Liver (tissue), 9 donors: ENCODE measurements around the gene DHX57. TPM values are rescaled to one million over a fixed set of nuclear protein-coding genes. Genes with fewer than 3 reads are reported as not detected.
"Not testable (repeated sequence)": the region's sequence is repeated elsewhere in the genome, so short reads cannot be mapped to it uniquely, and the experiment has no call there.

ENCODE experiments used
- DNase-seq: peaks from one replicate; pipeline ENCODE4 v3.0.0-alpha.2; 2017; ENCODE audit warnings: low spot score
- H3K27ac ChIP-seq, 2 donors: one replicate each; pipeline ENCODE4 v1.7.0; 2013; ENCODE audit warnings: inconsistent platforms in 2 of 2, low read length in 2 of 2, control low read depth in 1 of 2, low read depth in 1 of 2, mild to moderate bottlenecking in 1 of 2
- H3K27me3 ChIP-seq, 4 donors: one replicate each; pipeline versions ENCODE4 v1.6.1 to v1.7.0; 2013; ENCODE audit warnings: low read length in 3 of 4, inconsistent platforms in 1 of 4, mild to moderate bottlenecking in 1 of 4, moderate library complexity in 1 of 4; ENCODE audit not compliant: control insufficient read depth in 4 of 4, insufficient read depth in 4 of 4
- H3K36me3 ChIP-seq, 4 donors: one replicate each; pipeline versions ENCODE4 v1.6.1 to v1.7.0; 2013; ENCODE audit warnings: low read length in 3 of 4, mild to moderate bottlenecking in 3 of 4, low read depth in 1 of 4, moderate library complexity in 1 of 4; ENCODE audit not compliant: control insufficient read depth in 4 of 4, insufficient read depth in 3 of 4
- H3K4me1 ChIP-seq, 4 donors: one replicate each; pipeline versions ENCODE4 v1.6.1 to v1.7.0; 2013; ENCODE audit warnings: low read length in 3 of 4, mild to moderate bottlenecking in 3 of 4, moderate library complexity in 1 of 4; ENCODE audit not compliant: control insufficient read depth in 4 of 4, insufficient read depth in 4 of 4
- H3K4me3 ChIP-seq, 3 donors: one replicate each; pipeline versions ENCODE4 v1.6.1 to v1.7.0; 2013; ENCODE audit warnings: low read length in 3 of 3, control low read depth in 1 of 3, low read depth in 1 of 3, mild to moderate bottlenecking in 1 of 3
- H3K9ac ChIP-seq, 2 donors: one replicate each; pipeline ENCODE4 v1.7.0; 2013; ENCODE audit warnings: low read length in 2 of 2, mild to moderate bottlenecking in 2 of 2, moderate library complexity in 2 of 2, control low read depth in 1 of 2, low read depth in 1 of 2
- H3K9me3 ChIP-seq, 4 donors: one replicate each; pipeline versions ENCODE4 v1.6.1 to v1.7.0; 2013; ENCODE audit warnings: low read length in 3 of 4; ENCODE audit not compliant: control insufficient read depth in 4 of 4
- EGR1 ChIP-seq, 2 donors: IDR thresholded peaks; 2 replicates each; pipeline ENCODE4 v1.6.1; 2016 to 2018; ENCODE audit warnings: antibody characterized with exemption in 2 of 2, low read depth in 2 of 2
- FOXA1 ChIP-seq: IDR thresholded peaks from 2 replicates; pipeline ENCODE4 v1.6.1; 2016; ENCODE audit warnings: antibody characterized with exemption
- FOXA2 ChIP-seq: IDR thresholded peaks from 2 replicates; pipeline ENCODE4 v1.6.1; 2016; ENCODE audit warnings: antibody characterized with exemption
- GABPA ChIP-seq, 2 donors: IDR thresholded peaks in 1 of 2; conservative IDR thresholded peaks in 1 of 2; 2 replicates each; pipeline ENCODE4 v1.6.1; 2016; ENCODE audit warnings: antibody characterized with exemption in 2 of 2, mild to moderate bottlenecking in 1 of 2, moderate library complexity in 1 of 2
- HNF4G ChIP-seq: IDR thresholded peaks from 2 replicates; pipeline ENCODE4 v1.6.1; 2016; ENCODE audit warnings: antibody characterized with exemption
- JUND ChIP-seq, 2 donors: IDR thresholded peaks; 2 replicates each; pipeline ENCODE4 v1.6.1; 2016; ENCODE audit warnings: antibody characterized with exemption in 2 of 2
- NR2F2 ChIP-seq: IDR thresholded peaks from 2 replicates; pipeline ENCODE4 v1.6.1; 2016; ENCODE audit warnings: antibody characterized with exemption
- RAD21 ChIP-seq, 2 donors: IDR thresholded peaks; 2 replicates each; pipeline ENCODE4 v1.6.1; 2016; ENCODE audit warnings: antibody characterized with exemption in 2 of 2, mild to moderate bottlenecking in 2 of 2
- RXRA ChIP-seq, 2 donors: IDR thresholded peaks; 2 replicates each; pipeline ENCODE4 v1.6.1; 2017 to 2018; ENCODE audit warnings: antibody characterized with exemption in 2 of 2, mild to moderate bottlenecking in 1 of 2
- SP1 ChIP-seq: IDR thresholded peaks from 2 replicates; pipeline ENCODE4 v1.6.1; 2018; ENCODE audit warnings: antibody characterized with exemption, mild to moderate bottlenecking
- TAF1 ChIP-seq: conservative IDR thresholded peaks from 2 replicates; pipeline ENCODE4 v1.6.1; 2016; ENCODE audit warnings: antibody characterized with exemption, mild to moderate bottlenecking
- YY1 ChIP-seq: IDR thresholded peaks from 2 replicates; pipeline ENCODE4 v1.6.1; 2016; ENCODE audit warnings: antibody characterized with exemption, mild to moderate bottlenecking
- WGBS: extraction: QIAGEN DNeasy Blood & Tissue Kit; methylation state at CpG from one replicate; pipeline ENCODE4 v1.1.7; 2013; 5-methylcytosine and 5-hydroxymethylcytosine counted together
- polyA plus RNA-seq, 2 donors: library from polyadenylated mRNA; stranded (reverse) in 1 of 2; unstranded in 1 of 2; fragments of 200-250 nt in 1 of 2; fragments of >200 nt in 1 of 2; fragmentation: Nextera tagmentation in 1 of 2; extraction: Ambion mirVana in 1 of 2; gene quantifications; one replicate each; pipeline versions ENCODE4 v1.2.1 to v1.2.3, GENCODE V29; 2013 to 2015
- total RNA-seq, 2 donors: library from RNA; depleted of rRNA; stranded (reverse); fragments of >200 nt; gene quantifications; one replicate each; pipeline ENCODE4 v1.2.3, GENCODE V29; 2014
- TF ChIP-seq, protein P1 (sequence below): fragments of 150-350 bp; IDR thresholded peaks from 2 replicates; pipeline ENCODE4 v1.5.1; 2017; ENCODE audit warnings: improper control_type of control experiment, low read depth, low read length; ENCODE audit not compliant: missing input control
- TF ChIP-seq, protein P2 (sequence below): IDR thresholded peaks from 2 replicates; pipeline ENCODE4 v1.6.1; 2016; ENCODE audit warnings: antibody characterized with exemption
- TF ChIP-seq, protein P3 (sequence below): IDR thresholded peaks from 2 replicates; pipeline ENCODE4 v1.6.1; 2016; ENCODE audit warnings: antibody characterized with exemption
- TF ChIP-seq, protein P4 (sequence below): IDR thresholded peaks from 2 replicates; pipeline ENCODE4 v1.6.1; 2016; ENCODE audit warnings: antibody characterized with exemption, mild to moderate bottlenecking
- TF ChIP-seq, protein P5 (sequence below): IDR thresholded peaks from 2 replicates; pipeline ENCODE4 v1.6.1; 2016; ENCODE audit warnings: antibody characterized with exemption
- donor health status: healthy.
- donor health status: healthy.
- donor health status: healthy.
- donor health status: healthy.
- donor health status: healthy.

DHX57 gene
- total and polyA plus RNA-seq, 4 donors: 2.8 to 8.7 (median 5.4) TPM

DNA sequence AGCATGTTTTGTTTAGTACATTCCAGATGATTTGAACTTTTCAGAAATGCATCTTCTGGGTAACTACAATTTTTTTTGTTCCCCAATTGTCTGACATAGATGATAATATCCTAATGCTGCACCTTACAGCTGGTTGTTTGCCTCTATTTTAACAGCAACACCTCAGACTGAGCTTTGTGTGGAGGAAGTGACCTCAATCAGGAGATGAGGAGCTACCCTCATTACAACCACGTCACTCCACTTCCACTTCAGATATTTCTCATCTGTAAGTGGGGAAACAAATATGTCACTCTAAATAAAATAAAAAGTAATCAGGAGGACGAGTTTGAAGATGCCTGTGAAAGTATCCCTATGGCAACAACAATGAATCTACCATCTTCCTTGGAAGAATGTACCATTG, 112.5 kb downstream of the DHX57 start (continued):
- TF ChIP-seq, protein P1, sequence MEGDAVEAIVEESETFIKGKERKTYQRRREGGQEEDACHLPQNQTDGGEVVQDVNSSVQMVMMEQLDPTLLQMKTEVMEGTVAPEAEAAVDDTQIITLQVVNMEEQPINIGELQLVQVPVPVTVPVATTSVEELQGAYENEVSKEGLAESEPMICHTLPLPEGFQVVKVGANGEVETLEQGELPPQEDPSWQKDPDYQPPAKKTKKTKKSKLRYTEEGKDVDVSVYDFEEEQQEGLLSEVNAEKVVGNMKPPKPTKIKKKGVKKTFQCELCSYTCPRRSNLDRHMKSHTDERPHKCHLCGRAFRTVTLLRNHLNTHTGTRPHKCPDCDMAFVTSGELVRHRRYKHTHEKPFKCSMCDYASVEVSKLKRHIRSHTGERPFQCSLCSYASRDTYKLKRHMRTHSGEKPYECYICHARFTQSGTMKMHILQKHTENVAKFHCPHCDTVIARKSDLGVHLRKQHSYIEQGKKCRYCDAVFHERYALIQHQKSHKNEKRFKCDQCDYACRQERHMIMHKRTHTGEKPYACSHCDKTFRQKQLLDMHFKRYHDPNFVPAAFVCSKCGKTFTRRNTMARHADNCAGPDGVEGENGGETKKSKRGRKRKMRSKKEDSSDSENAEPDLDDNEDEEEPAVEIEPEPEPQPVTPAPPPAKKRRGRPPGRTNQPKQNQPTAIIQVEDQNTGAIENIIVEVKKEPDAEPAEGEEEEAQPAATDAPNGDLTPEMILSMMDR: no peak

DNA sequence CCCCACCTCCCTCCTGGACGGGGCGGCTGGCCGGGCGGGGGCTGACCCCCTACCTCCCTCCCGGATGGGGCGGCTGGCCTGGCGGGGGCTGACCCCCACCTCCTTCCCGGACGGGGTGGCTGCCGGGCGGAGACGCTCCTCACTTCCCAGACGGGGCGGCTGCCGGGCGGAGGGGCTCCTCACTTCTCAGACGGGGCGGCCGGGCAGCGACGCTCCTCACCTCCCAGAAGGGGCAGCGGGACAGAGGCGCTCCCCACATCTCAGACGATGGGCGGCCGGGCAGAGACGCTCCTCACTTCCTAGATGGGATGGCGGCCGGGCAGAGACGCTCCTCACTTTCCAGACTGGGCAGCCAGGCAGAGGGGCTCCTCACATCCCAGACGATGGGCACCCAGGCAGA, 119.8 kb downstream of the DHX57 start:
- WGBS: 95% methylated on average over 31 of the region's 31 CpGs
- DNase-seq, H3K4me1 ChIP-seq: not testable (repeated sequence)

DNA sequence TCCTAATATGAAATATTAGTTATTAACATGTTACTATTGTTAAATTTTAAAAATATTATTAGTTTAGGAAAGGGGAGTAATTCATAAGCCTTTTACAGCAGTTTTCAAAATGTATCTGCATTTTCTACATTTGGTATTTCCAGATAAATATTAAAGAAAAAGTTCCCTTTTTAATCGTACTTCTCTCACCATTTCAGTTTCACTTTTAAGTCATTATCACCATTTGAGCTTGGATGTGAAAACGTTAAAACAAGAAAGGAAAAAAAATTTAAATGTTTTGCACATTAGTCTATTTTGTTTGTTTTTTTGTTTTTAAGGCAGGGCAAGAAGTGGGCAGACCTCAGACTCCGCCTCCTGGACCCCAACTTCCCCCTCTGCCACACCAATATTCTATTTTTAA, 121.2 kb downstream of the DHX57 start:
- WGBS: 18% methylated on average over 3 of the region's 3 CpGs
- H3K9me3 ChIP-seq: no peaks in the 10 kb centered on the region
- H3K27me3 ChIP-seq: no peaks in the 10 kb centered on the region
- DNase-seq: no peak
- H3K4me3 ChIP-seq: peak overlapping the region; percentile 18 to 60 (median 37)
- H3K4me1 ChIP-seq: peaks cover 2 to 16% (median 10%) of the 10 kb centered on the region in 4 donors
- peak overlapping the region; percentile 37 to 57 for H3K27ac ChIP-seq
- H3K9ac ChIP-seq: peak overlapping the region; percentile 81 to 98
- TF ChIP-seq, protein P2, sequence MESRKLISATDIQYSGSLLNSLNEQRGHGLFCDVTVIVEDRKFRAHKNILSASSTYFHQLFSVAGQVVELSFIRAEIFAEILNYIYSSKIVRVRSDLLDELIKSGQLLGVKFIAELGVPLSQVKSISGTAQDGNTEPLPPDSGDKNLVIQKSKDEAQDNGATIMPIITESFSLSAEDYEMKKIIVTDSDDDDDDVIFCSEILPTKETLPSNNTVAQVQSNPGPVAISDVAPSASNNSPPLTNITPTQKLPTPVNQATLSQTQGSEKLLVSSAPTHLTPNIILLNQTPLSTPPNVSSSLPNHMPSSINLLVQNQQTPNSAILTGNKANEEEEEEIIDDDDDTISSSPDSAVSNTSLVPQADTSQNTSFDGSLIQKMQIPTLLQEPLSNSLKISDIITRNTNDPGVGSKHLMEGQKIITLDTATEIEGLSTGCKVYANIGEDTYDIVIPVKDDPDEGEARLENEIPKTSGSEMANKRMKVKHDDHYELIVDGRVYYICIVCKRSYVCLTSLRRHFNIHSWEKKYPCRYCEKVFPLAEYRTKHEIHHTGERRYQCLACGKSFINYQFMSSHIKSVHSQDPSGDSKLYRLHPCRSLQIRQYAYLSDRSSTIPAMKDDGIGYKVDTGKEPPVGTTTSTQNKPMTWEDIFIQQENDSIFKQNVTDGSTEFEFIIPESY: no peak
- TF ChIP-seq RAD21 (IDR thresholded peaks at IDR 0.05) (no peak), HNF4G (no peak), SP1 (no peak), EGR1 (IDR thresholded peaks at IDR 0.05; ENCODE audit: low read depth in 2 of 2) (no peak), FOXA1 (no peak), JUND (IDR thresholded peaks at IDR 0.05) (no peak), TAF1 (no peak), GABPA (IDR thresholded peaks at IDR 0.05 in 1 of 2, conservative IDR thresholded peaks at IDR 0.05 in 1 of 2) (no peak), RXRA (IDR thresholded peaks at IDR 0.05) (no peak), YY1 (no peak), FOXA2 (no peak), NR2F2 (no peak)
- TF ChIP-seq, protein P3, sequence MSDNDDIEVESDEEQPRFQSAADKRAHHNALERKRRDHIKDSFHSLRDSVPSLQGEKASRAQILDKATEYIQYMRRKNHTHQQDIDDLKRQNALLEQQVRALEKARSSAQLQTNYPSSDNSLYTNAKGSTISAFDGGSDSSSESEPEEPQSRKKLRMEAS: no peak
- TF ChIP-seq, protein P4, sequence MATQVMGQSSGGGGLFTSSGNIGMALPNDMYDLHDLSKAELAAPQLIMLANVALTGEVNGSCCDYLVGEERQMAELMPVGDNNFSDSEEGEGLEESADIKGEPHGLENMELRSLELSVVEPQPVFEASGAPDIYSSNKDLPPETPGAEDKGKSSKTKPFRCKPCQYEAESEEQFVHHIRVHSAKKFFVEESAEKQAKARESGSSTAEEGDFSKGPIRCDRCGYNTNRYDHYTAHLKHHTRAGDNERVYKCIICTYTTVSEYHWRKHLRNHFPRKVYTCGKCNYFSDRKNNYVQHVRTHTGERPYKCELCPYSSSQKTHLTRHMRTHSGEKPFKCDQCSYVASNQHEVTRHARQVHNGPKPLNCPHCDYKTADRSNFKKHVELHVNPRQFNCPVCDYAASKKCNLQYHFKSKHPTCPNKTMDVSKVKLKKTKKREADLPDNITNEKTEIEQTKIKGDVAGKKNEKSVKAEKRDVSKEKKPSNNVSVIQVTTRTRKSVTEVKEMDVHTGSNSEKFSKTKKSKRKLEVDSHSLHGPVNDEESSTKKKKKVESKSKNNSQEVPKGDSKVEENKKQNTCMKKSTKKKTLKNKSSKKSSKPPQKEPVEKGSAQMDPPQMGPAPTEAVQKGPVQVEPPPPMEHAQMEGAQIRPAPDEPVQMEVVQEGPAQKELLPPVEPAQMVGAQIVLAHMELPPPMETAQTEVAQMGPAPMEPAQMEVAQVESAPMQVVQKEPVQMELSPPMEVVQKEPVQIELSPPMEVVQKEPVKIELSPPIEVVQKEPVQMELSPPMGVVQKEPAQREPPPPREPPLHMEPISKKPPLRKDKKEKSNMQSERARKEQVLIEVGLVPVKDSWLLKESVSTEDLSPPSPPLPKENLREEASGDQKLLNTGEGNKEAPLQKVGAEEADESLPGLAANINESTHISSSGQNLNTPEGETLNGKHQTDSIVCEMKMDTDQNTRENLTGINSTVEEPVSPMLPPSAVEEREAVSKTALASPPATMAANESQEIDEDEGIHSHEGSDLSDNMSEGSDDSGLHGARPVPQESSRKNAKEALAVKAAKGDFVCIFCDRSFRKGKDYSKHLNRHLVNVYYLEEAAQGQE: no peak
- TF ChIP-seq, protein P1: no peak
- TF ChIP-seq, protein P5, sequence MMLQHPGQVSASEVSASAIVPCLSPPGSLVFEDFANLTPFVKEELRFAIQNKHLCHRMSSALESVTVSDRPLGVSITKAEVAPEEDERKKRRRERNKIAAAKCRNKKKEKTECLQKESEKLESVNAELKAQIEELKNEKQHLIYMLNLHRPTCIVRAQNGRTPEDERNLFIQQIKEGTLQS: no peak
- no peaks in the 10 kb centered on the region for H3K36me3 ChIP-seq

More for the DNA sequence above, 119.8 kb downstream of the DHX57 start:
- H3K4me3 ChIP-seq, H3K27ac ChIP-seq, H3K27me3 ChIP-seq, H3K9me3 ChIP-seq, H3K9ac ChIP-seq, H3K36me3 ChIP-seq: not testable (repeated sequence)
